ENCODE data around the gene TSC2.

Gene TSC2

GRCh38 chr16:2091547-2092255, 43.9 kb downstream of the TSC2 start:
- Histone ChIP-seq H3K4me1 (ENCODE audit: low read depth, poor library complexity, severe bottlenecking) (no peaks in the 10 kb centered on the region), H3K27me3 (ENCODE audit: insufficient read depth, low read depth) (no peaks in the 10 kb centered on the region), H3K36me3 (ENCODE audit: insufficient read depth) (0 out of 2 replicates have a peak, but pooled peaks cover 3% of the 10 kb centered on the region), H3K27ac (no peak overlapping the region), H3K79me2 (ENCODE audit: insufficient read depth, low read depth) (no peaks in the 10 kb centered on the region), H4K20me1 (ENCODE audit: insufficient read depth) (no peaks in the 10 kb centered on the region), H2AFZ (ENCODE audit: low read depth) (no peak overlapping the region), H3K9ac (no peak overlapping the region), H3K4me3 (IDR thresholded peaks at IDR 0.05; ENCODE audit: insufficient read depth, low read depth, low read length) (no peak overlapping the region), H3K4me2 (no peak overlapping the region)
- no peak for TF ChIP-seq CTCF (conservative IDR thresholded peaks at IDR 0.05; ENCODE audit: low read depth, low read length)

GRCh38 chr16:2092256-2092620, 44.5 kb downstream of the TSC2 start:
- H3K36me3 ChIP-seq (ENCODE audit: insufficient read depth) = 0 out of 2 replicates have a peak, but pooled peaks cover 3% of the 10 kb centered on the region
- H3K4me3 ChIP-seq (IDR thresholded peaks at IDR 0.05; ENCODE audit: insufficient read depth, low read depth, low read length) = no peak overlapping the region
- no peak overlapping the region for H3K9ac ChIP-seq
- no peaks in the 10 kb centered on the region for H3K4me1 ChIP-seq (ENCODE audit: low read depth, poor library complexity, severe bottlenecking)
- no peak overlapping the region for H2AFZ ChIP-seq (ENCODE audit: low read depth)
- no peak for TF ChIP-seq CTCF (conservative IDR thresholded peaks at IDR 0.05; ENCODE audit: low read depth, low read length)
- H4K20me1 ChIP-seq (ENCODE audit: insufficient read depth) = no peaks in the 10 kb centered on the region
- no peaks in the 10 kb centered on the region for H3K79me2 ChIP-seq (ENCODE audit: insufficient read depth, low read depth)
- no peak overlapping the region for H3K4me2 ChIP-seq
- H3K27ac ChIP-seq = no peak overlapping the region
- no peaks in the 10 kb centered on the region for H3K27me3 ChIP-seq (ENCODE audit: insufficient read depth, low read depth)

- 0 out of 2 replicates have a peak, but pooled peaks cover 3% of the 10 kb centered on the region for H3K36me3 ChIP-seq (ENCODE audit: insufficient read depth)
- no peak overlapping the region for H3K4me2 ChIP-seq
- H3K27me3 ChIP-seq (ENCODE audit: insufficient read depth, low read depth) = no peaks in the 10 kb centered on the region
- no peak overlapping the region for H3K4me3 ChIP-seq (IDR thresholded peaks at IDR 0.05; ENCODE audit: insufficient read depth, low read depth, low read length)
- H3K79me2 ChIP-seq (ENCODE audit: insufficient read depth, low read depth) = no peaks in the 10 kb centered on the region
- H3K27ac ChIP-seq = no peak overlapping the region
- TF ChIP-seq CTCF (conservative IDR thresholded peaks at IDR 0.05; ENCODE audit: low read depth, low read length) = no peak
- no peaks in the 10 kb centered on the region for H4K20me1 ChIP-seq (ENCODE audit: insufficient read depth)
- H3K9ac ChIP-seq = no peak overlapping the region
- H2AFZ ChIP-seq (ENCODE audit: low read depth) = no peak overlapping the region
- H3K4me1 ChIP-seq (ENCODE audit: low read depth, poor library complexity, severe bottlenecking) = no peaks in the 10 kb centered on the region
These were observed 45.1 kb downstream of the TSC2 start for GRCh38 chr16:2092866-2093265.

GRCh38 chr16:2093793-2094192, 46.0 kb downstream of the TSC2 start:
- Histone ChIP-seq H3K4me1 (ENCODE audit: low read depth, poor library complexity, severe bottlenecking) (no peaks in the 10 kb centered on the region), H3K36me3 (ENCODE audit: insufficient read depth) (no peaks in the 10 kb centered on the region), H3K9ac (no peak overlapping the region), H3K4me3 (IDR thresholded peaks at IDR 0.05; ENCODE audit: insufficient read depth, low read depth, low read length) (no peak overlapping the region), H3K4me2 (no peak overlapping the region), H4K20me1 (ENCODE audit: insufficient read depth) (no peaks in the 10 kb centered on the region), H3K27ac (no peak overlapping the region), H2AFZ (ENCODE audit: low read depth) (no peak overlapping the region), H3K27me3 (ENCODE audit: insufficient read depth, low read depth) (no peaks in the 10 kb centered on the region), H3K79me2 (ENCODE audit: insufficient read depth, low read depth) (no peaks in the 10 kb centered on the region)
- no peak for TF ChIP-seq CTCF (conservative IDR thresholded peaks at IDR 0.05; ENCODE audit: low read depth, low read length)

Measured in KMS-11 (cell line).